ENCODE data around the gene CYB5R3. TPM values are rescaled to one million over a fixed set of nuclear protein-coding genes. Genes with fewer than 3 reads are reported as not detected.
"Not testable (repeated sequence)": the region's sequence is repeated elsewhere in the genome, so short reads cannot be mapped to it uniquely, and the experiment has no call there.

CYB5R3 gene
- total RNA-seq, 2 experiments from 2014 or later = 62.7 to 64.3 TPM

- Mint-ChIP-seq H3K27me3 (peaks cover 8% of the 10 kb centered on the region), H3K27ac (no peak overlapping the region), H3K4me3 (peak overlapping the region; percentile 95), H3K9me3 (no peaks in the 10 kb centered on the region), H3K36me3 (peaks cover 31% of the 10 kb centered on the region), H3K4me1 (peaks cover 60% of the 10 kb centered on the region)
- DNase-seq = no peak
These were observed 36.9 kb downstream of the CYB5R3 start for GRCh38 chr22:42612336-42612735.

- Mint-ChIP-seq H3K36me3 (peaks cover 33% of the 10 kb centered on the region), H3K4me3 (peak overlapping the region; percentile 7), H3K27ac (peak overlapping the region; percentile 34), H3K4me1 (peaks cover 65% of the 10 kb centered on the region), H3K9me3 (no peaks in the 10 kb centered on the region), H3K27me3 (peaks cover 8% of the 10 kb centered on the region)
- no peak for DNase-seq
These were observed 38.1 kb downstream of the CYB5R3 start for GRCh38 chr22:42611051-42611450.

GRCh38 chr22:42610186-42610585 lies 39.0 kb downstream of the CYB5R3 start:
- Mint-ChIP-seq H3K27ac (peak overlapping the region; percentile 38), H3K27me3 (peaks cover 5% of the 10 kb centered on the region), H3K36me3 (peaks cover 36% of the 10 kb centered on the region), H3K4me1 (peaks cover 65% of the 10 kb centered on the region), H3K4me3 (no peak overlapping the region), H3K9me3 (no peaks in the 10 kb centered on the region)
- DNase-seq = no peak

- no peak for DNase-seq
- no peak overlapping the region for H3K4me3 Mint-ChIP-seq
- peak overlapping the region; percentile 62 for H3K27ac Mint-ChIP-seq
- peaks cover 67% of the 10 kb centered on the region for H3K4me1 Mint-ChIP-seq
- no peaks in the 10 kb centered on the region for H3K9me3 Mint-ChIP-seq
- peaks cover 34% of the 10 kb centered on the region for H3K36me3 Mint-ChIP-seq
- no peaks in the 10 kb centered on the region for H3K27me3 Mint-ChIP-seq
These were observed 40.3 kb downstream of the CYB5R3 start for GRCh38 chr22:42608823-42609361.

DNA sequence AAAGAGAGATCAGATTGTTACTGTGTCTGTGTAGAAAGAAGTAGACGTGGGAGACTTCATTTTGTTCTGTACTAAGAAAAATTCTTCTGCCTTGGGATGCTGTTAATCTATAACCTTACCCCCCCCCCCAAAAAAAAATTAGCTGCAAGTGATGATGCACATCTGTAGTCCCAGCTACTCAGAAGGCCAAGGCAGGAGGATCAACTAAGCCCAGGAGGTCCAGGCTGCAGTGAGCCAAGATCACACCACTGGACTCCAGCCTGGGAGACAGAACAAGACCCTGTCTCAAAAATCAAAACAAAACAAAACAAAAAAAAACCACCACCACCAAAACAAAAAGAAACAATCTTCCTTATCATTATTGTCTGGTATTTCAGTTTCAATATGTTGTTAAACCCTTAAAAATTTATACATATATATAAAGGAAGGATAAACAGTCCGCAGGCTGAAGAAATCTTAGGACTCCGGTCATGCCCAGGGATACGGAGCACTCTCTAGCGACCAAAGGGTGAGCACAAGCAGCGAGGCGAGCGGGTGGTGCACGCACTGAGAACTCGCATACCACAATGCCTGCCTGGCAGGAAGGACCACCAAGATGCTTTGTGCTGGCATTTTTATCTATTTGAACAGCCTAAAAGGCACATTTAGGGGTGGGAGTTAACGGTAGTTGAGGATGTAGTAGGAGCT lies 40.9 kb downstream of the CYB5R3 start:
- H3K36me3 Mint-ChIP-seq = peaks cover 32% of the 10 kb centered on the region
- no peaks in the 10 kb centered on the region for H3K9me3 Mint-ChIP-seq
- H3K4me3 Mint-ChIP-seq = no peak overlapping the region
- H3K27ac Mint-ChIP-seq = peak overlapping the region; percentile 62
- no peak for DNase-seq
- H3K4me1 Mint-ChIP-seq = peaks cover 68% of the 10 kb centered on the region
- H3K27me3 Mint-ChIP-seq = no peaks in the 10 kb centered on the region

DNA sequence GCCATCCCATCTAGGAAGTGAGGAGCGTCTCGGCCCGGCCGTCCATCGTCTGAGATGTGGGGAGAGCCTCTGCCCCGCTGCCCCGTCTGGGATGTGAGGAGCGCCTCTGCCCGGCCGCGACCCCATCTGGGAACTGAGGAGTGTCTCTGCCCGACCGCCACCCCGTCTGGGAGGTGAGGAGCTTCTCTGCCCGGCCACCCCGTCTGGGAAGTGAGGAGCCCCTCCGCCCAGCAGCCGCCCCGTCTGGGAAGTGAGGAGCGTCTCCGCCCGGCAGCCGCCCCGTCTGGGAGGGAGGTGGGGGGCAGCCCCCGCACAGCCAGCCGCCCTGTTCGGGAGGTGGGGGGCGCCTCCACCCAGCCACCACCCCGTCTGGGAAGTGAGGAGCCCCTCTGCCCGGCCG lies 41.6 kb downstream of the CYB5R3 start:
- peaks cover 30% of the 10 kb centered on the region for H3K36me3 Mint-ChIP-seq
- H3K27me3 Mint-ChIP-seq, H3K9me3 Mint-ChIP-seq, H3K4me3 Mint-ChIP-seq, DNase-seq, H3K27ac Mint-ChIP-seq: not testable (repeated sequence)
- peaks cover 68% of the 10 kb centered on the region for H3K4me1 Mint-ChIP-seq

DNA sequence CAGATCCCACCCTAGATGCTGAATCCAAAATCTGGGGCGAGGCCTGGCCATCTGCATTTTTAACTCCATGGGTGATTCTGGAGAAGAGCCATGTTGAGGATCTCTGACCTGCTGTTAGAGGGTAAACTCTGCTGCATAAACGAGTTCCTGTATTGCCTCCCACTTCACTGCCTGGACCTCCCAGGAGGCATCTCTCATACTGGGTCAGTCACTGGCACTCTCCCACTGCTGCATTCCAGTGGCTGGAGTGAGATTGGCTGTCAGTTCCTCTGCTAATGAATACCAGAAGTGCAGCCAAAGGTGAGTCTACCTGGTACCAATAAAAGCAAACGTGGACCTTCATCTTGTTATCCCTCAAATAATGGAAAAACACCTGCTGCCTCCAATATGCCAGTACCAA lies 44.8 kb downstream of the CYB5R3 start:
- H3K36me3 Mint-ChIP-seq = peaks cover 24% of the 10 kb centered on the region
- DNase-seq = no peak
- H3K4me3 Mint-ChIP-seq = no peak overlapping the region
- H3K27me3 Mint-ChIP-seq = no peaks in the 10 kb centered on the region
- H3K4me1 Mint-ChIP-seq = peaks cover 40% of the 10 kb centered on the region
- no peaks in the 10 kb centered on the region for H3K9me3 Mint-ChIP-seq
- H3K27ac Mint-ChIP-seq = no peak overlapping the region

DNA sequence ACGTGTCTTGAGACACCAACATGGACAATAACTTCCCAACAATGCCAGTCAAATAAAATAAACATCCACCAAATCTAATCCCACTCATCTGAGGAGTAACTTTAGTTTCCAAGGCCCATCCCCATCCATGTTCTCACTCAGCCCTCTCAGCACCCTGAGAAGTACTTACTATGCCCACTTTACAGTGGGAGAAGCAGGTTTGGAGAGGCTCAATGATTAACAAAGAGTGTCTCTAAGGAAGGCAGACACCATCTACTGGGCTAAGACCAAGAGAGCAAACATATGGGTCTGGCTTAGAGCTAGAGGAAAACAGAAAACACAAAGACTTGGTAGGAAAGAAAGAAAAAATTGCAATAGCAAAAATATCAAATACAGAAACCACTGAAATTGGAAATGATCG lies 45.8 kb downstream of the CYB5R3 start:
- Mint-ChIP-seq H3K4me3 (no peak overlapping the region), H3K36me3 (peaks cover 25% of the 10 kb centered on the region), H3K27ac (no peak overlapping the region), H3K9me3 (no peaks in the 10 kb centered on the region), H3K27me3 (no peaks in the 10 kb centered on the region), H3K4me1 (peaks cover 30% of the 10 kb centered on the region)
- DNase-seq = no peak

GRCh38 chr22:42602470-42602869 lies 46.7 kb downstream of the CYB5R3 start:
- no peak overlapping the region for H3K4me3 Mint-ChIP-seq
- H3K9me3 Mint-ChIP-seq = no peaks in the 10 kb centered on the region
- DNase-seq = no peak
- H3K4me1 Mint-ChIP-seq = peaks cover 30% of the 10 kb centered on the region
- no peak overlapping the region for H3K27ac Mint-ChIP-seq
- H3K36me3 Mint-ChIP-seq = peaks cover 22% of the 10 kb centered on the region
- H3K27me3 Mint-ChIP-seq = no peaks in the 10 kb centered on the region

- no peak overlapping the region for H3K4me3 Mint-ChIP-seq
- H3K27me3 Mint-ChIP-seq = no peaks in the 10 kb centered on the region
- H3K36me3 Mint-ChIP-seq = peaks cover 22% of the 10 kb centered on the region
- no peak for DNase-seq
- H3K9me3 Mint-ChIP-seq = no peaks in the 10 kb centered on the region
- peaks cover 30% of the 10 kb centered on the region for H3K4me1 Mint-ChIP-seq
- no peak overlapping the region for H3K27ac Mint-ChIP-seq
These were observed 47.2 kb downstream of the CYB5R3 start for GRCh38 chr22:42601879-42602465.

DNA sequence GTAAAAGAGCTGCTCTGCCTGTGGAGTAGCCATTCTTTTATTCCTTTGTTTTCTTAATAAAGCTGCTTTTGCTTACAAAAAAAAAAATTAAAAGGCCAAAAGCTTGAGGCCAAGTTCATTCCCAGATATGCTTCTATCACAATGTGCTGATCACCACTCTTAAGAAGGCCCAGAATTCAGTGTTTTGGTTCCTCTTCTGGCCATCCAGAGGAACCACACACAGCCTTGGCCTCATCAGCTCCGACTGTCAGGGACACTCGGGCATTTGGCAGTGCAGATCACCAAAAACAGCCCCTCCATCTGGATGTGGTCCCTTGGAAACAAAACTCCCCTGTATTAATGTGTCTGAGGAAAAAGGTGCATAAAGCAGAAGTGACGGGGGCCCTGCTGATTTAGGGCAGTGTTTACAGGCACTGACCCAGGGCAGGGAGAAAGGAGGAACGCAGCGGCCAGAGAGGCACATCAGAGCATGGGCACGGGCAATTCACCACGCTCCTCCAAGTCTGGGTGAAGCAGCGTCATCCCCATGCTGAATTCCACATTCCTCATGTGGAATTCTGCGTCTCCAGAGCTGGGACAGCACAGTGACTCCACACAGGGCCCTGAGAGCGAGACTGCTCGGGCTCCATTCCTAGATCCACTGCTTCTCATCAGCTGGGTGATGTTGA lies 52.2 kb downstream of the CYB5R3 start:
- Mint-ChIP-seq H3K27me3 (no peaks in the 10 kb centered on the region), H3K36me3 (peaks cover 12% of the 10 kb centered on the region), H3K4me1 (no peaks in the 10 kb centered on the region), H3K4me3 (no peak overlapping the region), H3K9me3 (no peaks in the 10 kb centered on the region), H3K27ac (no peak overlapping the region)
- DNase-seq = no peak

GRCh38 chr22:42596336-42596735 lies 52.9 kb downstream of the CYB5R3 start:
- H3K27me3 Mint-ChIP-seq = no peaks in the 10 kb centered on the region
- DNase-seq = no peak
- H3K4me3 Mint-ChIP-seq = no peak overlapping the region
- peaks cover 8% of the 10 kb centered on the region for H3K36me3 Mint-ChIP-seq
- no peaks in the 10 kb centered on the region for H3K4me1 Mint-ChIP-seq
- no peak overlapping the region for H3K27ac Mint-ChIP-seq
- no peaks in the 10 kb centered on the region for H3K9me3 Mint-ChIP-seq

DNA sequence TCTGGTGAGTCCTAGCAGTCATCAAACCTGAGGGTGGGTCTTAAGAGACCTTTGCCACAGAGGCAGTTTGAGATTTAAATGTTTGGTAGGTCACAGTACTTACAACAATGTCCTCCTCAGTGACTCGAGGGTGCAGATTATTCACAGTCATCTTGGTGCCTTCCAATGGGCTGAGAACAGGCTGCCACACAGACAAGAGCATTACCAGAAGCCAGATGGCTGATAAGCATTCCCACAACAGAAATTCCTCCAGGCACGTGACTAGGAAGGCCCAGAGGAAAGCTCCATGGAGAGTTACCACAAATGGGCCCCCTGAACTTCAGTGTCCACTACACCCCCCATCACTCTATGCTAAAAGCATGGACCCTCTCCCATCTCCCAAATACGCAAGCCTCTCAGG lies 53.8 kb downstream of the CYB5R3 start:
- Mint-ChIP-seq H3K36me3 (peaks cover 8% of the 10 kb centered on the region), H3K27me3 (no peaks in the 10 kb centered on the region), H3K4me1 (no peaks in the 10 kb centered on the region), H3K27ac (no peak overlapping the region), H3K9me3 (no peaks in the 10 kb centered on the region), H3K4me3 (no peak overlapping the region)
- no peak for DNase-seq

DNA sequence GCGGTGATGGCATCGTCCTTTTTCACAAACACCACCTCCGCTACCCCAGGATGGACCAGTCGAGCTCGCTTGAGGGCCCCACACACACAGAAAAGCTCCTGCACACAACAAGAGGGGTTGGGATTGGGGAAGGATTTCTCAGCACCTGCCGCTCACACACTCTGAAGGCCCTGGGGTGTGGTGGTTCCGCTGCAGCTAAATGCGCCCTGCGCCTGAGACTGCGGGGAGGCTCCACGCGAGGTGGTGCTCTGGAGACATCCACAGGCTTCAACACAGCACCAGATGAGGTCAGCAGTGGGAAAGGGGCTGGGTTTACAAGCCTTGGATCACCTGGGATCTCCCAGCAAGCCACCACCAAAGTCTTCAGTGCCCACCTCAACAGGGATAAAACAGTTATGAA lies 57.2 kb downstream of the CYB5R3 start:
- H3K4me1 Mint-ChIP-seq = no peaks in the 10 kb centered on the region

GRCh38 chr22:42587588-42588175 lies 61.5 kb downstream of the CYB5R3 start:
- Mint-ChIP-seq H3K27me3 (no peaks in the 10 kb centered on the region), H3K4me3 (no peak overlapping the region), H3K4me1 (peaks cover 4% of the 10 kb centered on the region), H3K36me3 (peaks cover 10% of the 10 kb centered on the region), H3K9me3 (no peaks in the 10 kb centered on the region), H3K27ac (no peak overlapping the region)
- DNase-seq = no peak

More for the DNA sequence above, 57.2 kb downstream of the CYB5R3 start:
- H3K27me3 Mint-ChIP-seq = no peaks in the 10 kb centered on the region
- H3K4me3 Mint-ChIP-seq = no peak overlapping the region
- H3K27ac Mint-ChIP-seq = no peak overlapping the region
- DNase-seq = no peak
- peaks cover 10% of the 10 kb centered on the region for H3K36me3 Mint-ChIP-seq
- H3K9me3 Mint-ChIP-seq = no peaks in the 10 kb centered on the region

Data from activated naive CD8-positive, alpha-beta T cell treated with anti-CD3 and anti-CD28 coated beads for 36 hours (primary cell).